A549 (cell line): ENCODE data around the gene ZNF519. TPM values are rescaled to one million over a fixed set of nuclear protein-coding genes. Genes with fewer than 3 reads are reported as not detected.

Source experiments
- ATAC-seq, 2 experiments: fragments of 200-7000 bp in 1 of 2; fragments of >200 bp in 1 of 2; cut with Nextera tagmentation in 1 of 2; cut with Tn5 transposase in 1 of 2; 3 replicates each; pipeline versions ENCODE4 v1.8.0 to v1.9.1; 2018 to 2020; ENCODE audit warnings: mild to moderate bottlenecking in 1 of 2, moderate library complexity in 1 of 2
- CTCF ChIA-PET: fragments of 300-600 bp; sonication (Branson Sonifier 250); formaldehyde crosslinking; extraction: SDS; loops from one replicate; lab custom pipeline; 2021; ENCODE audit warnings: antibody characterized with exemption, inconsistent platforms; lab: Yijun Ruan, JAX
- POLR2A ChIA-PET: fragments of 350-600 bp; formaldehyde crosslinking; extraction: SDS; loops from one replicate; lab custom pipeline; 2021; ENCODE audit warnings: antibody characterized with exemption, inconsistent platforms; lab: Yijun Ruan, JAX
- DNase-seq, 2 experiments: peaks; one replicate each; pipeline versions ENCODE4 v3.0.0 to v3.0.0-alpha.2; 2011 to 2016; ENCODE audit warnings: low read depth in 1 of 2, low spot score in 1 of 2
- FAIRE-seq: peaks from 2 replicates; lab custom pipeline; 2011; peaks lifted over from hg19 to GRCh38; lab: Jason Lieb, UNC
- H3K27ac ChIP-seq, 2 experiments: fragments of >200 bp; sonication (Bioruptor Twin); formaldehyde crosslinking; 3 replicates each; pipeline ENCODE4 v1.5.1; 2016 to 2017
- H3K4me1 ChIP-seq: fragments of >200 bp; sonication (Bioruptor Twin); formaldehyde crosslinking; 3 replicates; pipeline ENCODE4 v1.6.1; 2016
- H3K4me2 ChIP-seq: fragments of >200 bp; sonication (Bioruptor Twin); formaldehyde crosslinking; 3 replicates; pipeline ENCODE4 v1.6.1; 2016
- H3K4me3 ChIP-seq: fragments of >200 bp; sonication (Bioruptor Twin); formaldehyde crosslinking; 3 replicates; pipeline ENCODE4 v1.5.1; 2016
- H3K9me3 ChIP-seq: fragments of >200 bp; sonication (Bioruptor Twin); formaldehyde crosslinking; 3 replicates; pipeline ENCODE4 v1.6.1; 2016
- CBX2 ChIP-seq: fragments of 200-600 bp; sonication (generic); IDR thresholded peaks from 2 replicates; pipeline ENCODE4 v1.6.1; 2016; ENCODE audit warnings: low read depth, mild to moderate bottlenecking, borderline replicate concordance
- CBX8 ChIP-seq: fragments of 200-600 bp; sonication (generic); IDR thresholded peaks from 2 replicates; pipeline ENCODE4 v1.6.1; 2016
- CEBPB ChIP-seq, 2 experiments: fragments of >200 bp in 1 of 2; sonication (Bioruptor Twin) in 1 of 2; formaldehyde crosslinking in 1 of 2; IDR thresholded peaks; 2 replicates each; pipeline ENCODE4 v1.6.1; 2012 to 2016
- CHD2 ChIP-seq: fragments of 150-350 bp; IDR thresholded peaks from 2 replicates; pipeline ENCODE4 v1.6.1; 2014; ENCODE audit warnings: low read length; ENCODE audit not compliant: partially characterized antibody
- EHF ChIP-seq: fragments of 250-450 bp; sonication (Bioruptor Pico); IDR thresholded peaks from 2 replicates; pipeline ENCODE4 v1.5.0; 2020; ENCODE audit warnings: mild to moderate bottlenecking
- EHMT2 ChIP-seq: fragments of 200-600 bp; sonication (generic); IDR thresholded peaks from 2 replicates; pipeline ENCODE4 v1.6.1; 2016; ENCODE audit warnings: antibody characterized with exemption, low read depth, mild to moderate bottlenecking, moderate library complexity
- ESRRA ChIP-seq: fragments of 150-350 bp; IDR thresholded peaks from 2 replicates; pipeline ENCODE4 v1.6.1; 2014; ENCODE audit warnings: mild to moderate bottlenecking, low read length, borderline replicate concordance
- FOSB ChIP-seq: fragments of 250-450 bp; sonication (Bioruptor Pico); IDR thresholded peaks from 2 replicates; pipeline ENCODE4 v1.5.0; 2020; ENCODE audit warnings: mild to moderate bottlenecking, moderate library complexity
- FOXS1 ChIP-seq: fragments of 250-450 bp; sonication (Bioruptor Pico); IDR thresholded peaks from 2 replicates; pipeline ENCODE4 v1.5.0; 2020; ENCODE audit warnings: mild to moderate bottlenecking, moderate library complexity
- GATA3 ChIP-seq: IDR thresholded peaks from 2 replicates; pipeline ENCODE4 v1.6.1; 2012; ENCODE audit warnings: borderline replicate concordance
- HDAC2 ChIP-seq: fragments of 200-600 bp; sonication (generic); IDR thresholded peaks from 2 replicates; pipeline ENCODE4 v1.6.1; 2016
- HOXA7 ChIP-seq: fragments of 250-450 bp; sonication (Bioruptor Pico); IDR thresholded peaks from 2 replicates; pipeline ENCODE4 v1.5.0; 2020; ENCODE audit warnings: mild to moderate bottlenecking, moderate library complexity
- HOXB5 ChIP-seq: fragments of 250-450 bp; sonication (Bioruptor Pico); IDR thresholded peaks from 2 replicates; pipeline ENCODE4 v1.5.0; 2020; ENCODE audit warnings: mild to moderate bottlenecking, moderate library complexity
- JUNB ChIP-seq: fragments of >200 bp; sonication (Bioruptor Twin); formaldehyde crosslinking; IDR thresholded peaks from 2 replicates; pipeline ENCODE4 v1.6.1; 2016
- KDM1A ChIP-seq: fragments of 200-600 bp; sonication (generic); IDR thresholded peaks from 2 replicates; pipeline ENCODE4 v1.6.1; 2016; ENCODE audit warnings: low read depth, mild to moderate bottlenecking
- KDM5A ChIP-seq: fragments of 200-600 bp; sonication (generic); IDR thresholded peaks from 2 replicates; pipeline ENCODE4 v1.6.1; 2016; ENCODE audit warnings: antibody characterized with exemption, mild to moderate bottlenecking
- MAFK ChIP-seq: fragments of 450-650 bp; IDR thresholded peaks from 2 replicates; pipeline ENCODE4 v1.6.1; 2014; ENCODE audit not compliant: partially characterized antibody
- NFE2L2 ChIP-seq: fragments of 150-350 bp; conservative IDR thresholded peaks from 2 replicates; pipeline ENCODE4 v1.6.1; 2014; ENCODE audit warnings: low read length
- NPAS2 ChIP-seq: fragments of 250-450 bp; sonication (Bioruptor Pico); IDR thresholded peaks from 2 replicates; pipeline ENCODE4 v1.8.0; 2022; ENCODE audit warnings: mild to moderate bottlenecking, moderate library complexity, borderline replicate concordance
- NR3C1 ChIP-seq: fragments of >200 bp; sonication (Bioruptor Twin); formaldehyde crosslinking; IDR thresholded peaks from 3 replicates; pipeline ENCODE4 v1.6.1; 2017
- POLR2AphosphoS2 ChIP-seq: conservative IDR thresholded peaks from 2 replicates; pipeline ENCODE4 v1.6.1; 2012; ENCODE audit warnings: low read length, improper control_type of control experiment, inconsistent platforms
- RCOR1 ChIP-seq: fragments of 150-350 bp; IDR thresholded peaks from 2 replicates; pipeline ENCODE4 v1.6.1; 2014; ENCODE audit warnings: antibody characterized with exemption, low read length, low read depth
- SMC3 ChIP-seq: fragments of >200 bp; sonication (Bioruptor Twin); formaldehyde crosslinking; IDR thresholded peaks from 3 replicates; pipeline ENCODE4 v1.6.1; 2018; ENCODE audit warnings: inconsistent platforms
- TFCP2L1 ChIP-seq: fragments of 250-450 bp; sonication (Bioruptor Pico); IDR thresholded peaks from 2 replicates; pipeline ENCODE4 v1.5.0; 2021; ENCODE audit warnings: mild to moderate bottlenecking
- TP53 ChIP-seq: fragments of 250-450 bp; sonication (Bioruptor Pico); IDR thresholded peaks from 2 replicates; pipeline ENCODE4 v1.5.0; 2021; ENCODE audit warnings: mild to moderate bottlenecking, moderate library complexity
- ZFP36 ChIP-seq: fragments of 450-650 bp; IDR thresholded peaks from 2 replicates; pipeline ENCODE4 v1.6.1; 2014; ENCODE audit warnings: borderline replicate concordance; ENCODE audit not compliant: partially characterized antibody
- WGBS: methylation state at CpG from one replicate; pipeline ENCODE4 v1.1.6; 2017; ENCODE audit errors: missing lambda C conversion rate; 5-methylcytosine and 5-hydroxymethylcytosine counted together
- polyA plus RNA-seq, 4 experiments: library from polyadenylated mRNA; depleted of rRNA in 3 of 4; stranded (reverse); fragments of >200 nt; fragmentation: RNase III in 1 of 4; extraction: RNeasy Plus Mini Kit Qiagen cat#74134 plus additional on column Dnase treatment in 1 of 4; gene quantifications; 2 replicates in 3 of 4; 3 replicates in 1 of 4; pipeline ENCODE4 v1.2.3, GENCODE V29; 2011 to 2017
- TF ChIP-seq, protein P1 (sequence below): fragments of >200 bp; sonication (Bioruptor Twin); formaldehyde crosslinking; IDR thresholded peaks from 3 replicates; pipeline ENCODE4 v1.5.1; 2016
- TF ChIP-seq, protein P2 (sequence below): fragments of 250-450 bp; sonication (Bioruptor Pico); IDR thresholded peaks from 2 replicates; pipeline ENCODE4 v1.5.0; 2020; ENCODE audit warnings: low read depth, mild to moderate bottlenecking, moderate library complexity
- TF ChIP-seq, protein P3 (sequence below): fragments of 150-350 bp; IDR thresholded peaks from 2 replicates; pipeline ENCODE4 v1.6.1; 2014; ENCODE audit warnings: low read depth, mild to moderate bottlenecking, low read length

The ZNF519 gene
- polyA plus RNA-seq, 2 of the 4 experiments (the other 2 are of a cell fraction): 3.2 to 6.6 TPM

DNA sequence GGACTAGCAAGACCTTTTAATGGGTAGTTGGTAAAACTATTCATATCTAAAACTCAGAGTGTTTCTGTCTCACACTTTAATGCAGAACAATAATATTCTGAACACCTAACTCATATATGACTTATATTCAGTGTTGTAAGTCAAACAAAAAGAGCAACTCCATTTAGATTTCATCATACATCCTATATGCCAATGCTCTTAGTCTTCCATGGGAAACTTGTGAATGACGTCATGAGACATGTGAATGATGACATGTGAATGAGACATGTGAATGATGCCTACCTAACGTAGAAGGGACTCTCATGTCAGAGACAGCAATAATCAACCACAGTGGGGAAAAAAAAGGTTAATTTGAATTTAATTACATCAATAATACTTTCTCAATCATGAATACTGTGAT lies 28.0 kb downstream of the ZNF519 start:
- H3K4me2 ChIP-seq: no peak overlapping the region
- CTCF ChIA-PET: no interaction called here
- no peak overlapping the region for H3K27ac ChIP-seq
- no peak overlapping the region for H3K4me3 ChIP-seq
- no peak for ATAC-seq
- no peak for TF ChIP-seq FOSB (CRISPR knock-in tag)
- TF ChIP-seq, all 56 proteins: peak for 0
- peaks cover 37% of the 10 kb centered on the region; the same call in 2 of the 3 replicates for H3K9me3 ChIP-seq
- no peak for FAIRE-seq
- 91% methylated on average over 2 of the region's 2 CpGs for WGBS
- H3K4me1 ChIP-seq: no peaks in the 10 kb centered on the region
- DNase-seq: no peak
- POLR2A ChIA-PET: no interaction called here

DNA sequence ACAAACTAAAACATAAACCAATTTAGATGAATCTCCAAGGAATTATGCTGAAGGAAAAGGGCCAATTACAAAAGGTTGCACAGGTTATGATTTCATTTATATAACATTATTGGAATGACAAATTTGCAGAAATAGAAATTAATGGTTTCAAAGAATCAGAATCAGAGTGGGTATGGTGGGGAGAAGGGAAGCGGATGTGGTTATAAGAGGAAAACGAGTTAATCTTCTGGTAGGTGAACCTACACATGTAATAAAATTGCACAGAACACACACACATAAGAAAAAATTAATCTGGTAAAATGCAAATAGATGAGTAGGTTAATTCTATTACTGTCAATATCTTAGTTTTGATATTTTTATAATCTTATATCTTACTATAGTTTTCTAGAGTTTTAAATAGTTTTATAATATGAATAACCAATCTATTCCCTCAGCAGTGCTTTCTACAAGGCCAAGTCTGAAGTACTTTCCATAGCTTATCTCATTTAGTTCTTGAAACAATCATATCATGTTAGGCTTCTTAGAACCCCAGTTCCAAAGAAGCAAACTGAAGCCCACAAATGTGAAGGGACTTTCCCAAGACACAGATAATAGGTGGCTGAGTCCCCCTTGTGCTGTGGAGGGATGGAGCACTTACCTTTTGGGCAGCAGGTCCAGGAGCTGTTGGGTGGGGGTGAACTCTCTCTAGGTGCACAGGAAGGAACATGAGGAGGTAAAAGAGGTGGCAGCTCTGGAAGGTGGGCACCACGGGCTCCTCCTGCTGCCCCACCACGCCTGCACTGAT lies 31.5 kb downstream of the ZNF519 start:
- 98% methylated on average over 4 of the region's 4 CpGs for WGBS
- DNase-seq: no peak
- CTCF ChIA-PET: no interaction called here

DNA sequence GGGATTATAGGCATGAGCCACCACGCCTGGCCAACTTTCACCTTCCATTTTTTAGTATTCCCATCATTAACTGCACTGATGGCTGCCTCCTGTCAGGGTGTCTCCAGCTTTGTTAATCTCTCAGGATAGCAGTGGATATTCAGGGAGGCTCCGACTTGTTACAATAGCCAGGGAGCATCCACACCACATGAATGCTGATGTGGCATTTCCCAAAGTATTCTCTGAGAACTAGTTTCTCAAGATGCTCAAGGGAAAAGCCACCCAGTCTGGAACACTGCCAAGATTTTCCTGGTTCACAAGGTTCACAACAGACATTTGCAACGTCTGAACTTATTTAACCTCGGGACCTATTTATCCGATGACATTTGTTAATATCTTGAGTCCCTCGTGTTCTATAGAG lies 33.8 kb downstream of the ZNF519 start:
- WGBS: 95% methylated on average over 6 of the region's 6 CpGs

More for the DNA sequence above, 31.5 kb downstream of the ZNF519 start:
- Histone ChIP-seq H3K4me3 (no peak overlapping the region), H3K4me2 (no peak overlapping the region), H3K9me3 (peaks cover 23% of the 10 kb centered on the region; the same call in 2 of the 3 replicates), H3K4me1 (no peaks in the 10 kb centered on the region), H3K27ac (no peak overlapping the region)
- TF ChIP-seq, protein P1, sequence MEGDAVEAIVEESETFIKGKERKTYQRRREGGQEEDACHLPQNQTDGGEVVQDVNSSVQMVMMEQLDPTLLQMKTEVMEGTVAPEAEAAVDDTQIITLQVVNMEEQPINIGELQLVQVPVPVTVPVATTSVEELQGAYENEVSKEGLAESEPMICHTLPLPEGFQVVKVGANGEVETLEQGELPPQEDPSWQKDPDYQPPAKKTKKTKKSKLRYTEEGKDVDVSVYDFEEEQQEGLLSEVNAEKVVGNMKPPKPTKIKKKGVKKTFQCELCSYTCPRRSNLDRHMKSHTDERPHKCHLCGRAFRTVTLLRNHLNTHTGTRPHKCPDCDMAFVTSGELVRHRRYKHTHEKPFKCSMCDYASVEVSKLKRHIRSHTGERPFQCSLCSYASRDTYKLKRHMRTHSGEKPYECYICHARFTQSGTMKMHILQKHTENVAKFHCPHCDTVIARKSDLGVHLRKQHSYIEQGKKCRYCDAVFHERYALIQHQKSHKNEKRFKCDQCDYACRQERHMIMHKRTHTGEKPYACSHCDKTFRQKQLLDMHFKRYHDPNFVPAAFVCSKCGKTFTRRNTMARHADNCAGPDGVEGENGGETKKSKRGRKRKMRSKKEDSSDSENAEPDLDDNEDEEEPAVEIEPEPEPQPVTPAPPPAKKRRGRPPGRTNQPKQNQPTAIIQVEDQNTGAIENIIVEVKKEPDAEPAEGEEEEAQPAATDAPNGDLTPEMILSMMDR: no peak
- TF ChIP-seq MAFK (no peak), CBX8 (no peak), HOXB5 (CRISPR knock-in tag) (no peak), NR3C1 (no peak), CEBPB (IDR thresholded peaks at IDR 0.05) (no peak), KDM5A (no peak), CHD2 (no peak), TFCP2L1 (CRISPR knock-in tag) (no peak), ZFP36 (no peak), SMC3 (no peak)
- TF ChIP-seq, protein P2, sequence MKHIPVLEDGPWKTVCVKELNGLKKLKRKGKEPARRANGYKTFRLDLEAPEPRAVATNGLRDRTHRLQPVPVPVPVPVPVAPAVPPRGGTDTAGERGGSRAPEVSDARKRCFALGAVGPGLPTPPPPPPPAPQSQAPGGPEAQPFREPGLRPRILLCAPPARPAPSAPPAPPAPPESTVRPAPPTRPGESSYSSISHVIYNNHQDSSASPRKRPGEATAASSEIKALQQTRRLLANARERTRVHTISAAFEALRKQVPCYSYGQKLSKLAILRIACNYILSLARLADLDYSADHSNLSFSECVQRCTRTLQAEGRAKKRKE (CRISPR knock-in tag): no peak
- TF ChIP-seq, protein P3, sequence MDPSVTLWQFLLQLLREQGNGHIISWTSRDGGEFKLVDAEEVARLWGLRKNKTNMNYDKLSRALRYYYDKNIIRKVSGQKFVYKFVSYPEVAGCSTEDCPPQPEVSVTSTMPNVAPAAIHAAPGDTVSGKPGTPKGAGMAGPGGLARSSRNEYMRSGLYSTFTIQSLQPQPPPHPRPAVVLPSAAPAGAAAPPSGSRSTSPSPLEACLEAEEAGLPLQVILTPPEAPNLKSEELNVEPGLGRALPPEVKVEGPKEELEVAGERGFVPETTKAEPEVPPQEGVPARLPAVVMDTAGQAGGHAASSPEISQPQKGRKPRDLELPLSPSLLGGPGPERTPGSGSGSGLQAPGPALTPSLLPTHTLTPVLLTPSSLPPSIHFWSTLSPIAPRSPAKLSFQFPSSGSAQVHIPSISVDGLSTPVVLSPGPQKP: no peak
- ATAC-seq: no peak
- POLR2A ChIA-PET: no interaction called here
- no peak for FAIRE-seq

DNA sequence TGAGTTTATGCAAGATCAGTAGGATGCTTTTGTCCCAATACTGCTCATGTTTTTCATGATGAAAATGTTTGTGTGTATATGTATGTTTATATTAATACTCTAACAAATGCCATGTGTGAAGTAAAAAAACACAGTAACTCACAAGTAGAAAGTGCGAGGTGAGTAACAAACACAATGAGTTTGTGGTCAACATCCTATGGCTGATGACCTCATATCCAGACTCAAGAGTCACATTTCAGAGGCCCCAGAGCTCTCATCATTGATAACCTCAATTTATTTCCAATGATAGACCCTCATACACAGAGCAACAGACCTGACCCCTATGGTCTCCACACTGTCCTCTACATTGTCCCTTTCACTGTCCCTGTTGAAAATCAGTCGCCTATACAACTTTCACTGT lies 34.5 kb downstream of the ZNF519 start:
- no peak overlapping the region for H3K27ac ChIP-seq
- peaks cover 8% of the 10 kb centered on the region; the same call in 2 of the 3 replicates for H3K9me3 ChIP-seq
- no peak for FAIRE-seq
- no peak overlapping the region for H3K4me2 ChIP-seq
- no peak for DNase-seq
- CTCF ChIA-PET: interaction anchor here (1.2 kb wide), 1 partner anchor 11 kb away, joined by 3 read pairs; no protein-coding TSS in a partner anchor
- 90% methylated on average over 2 of the region's 2 CpGs for WGBS
- ATAC-seq: no peak
- H3K4me1 ChIP-seq: no peaks in the 10 kb centered on the region
- POLR2A ChIA-PET: no interaction called here
- no peak overlapping the region for H3K4me3 ChIP-seq
- no peak for TF ChIP-seq JUNB
- TF ChIP-seq HOXB5 (CRISPR knock-in tag): no peak
- no peak for TF ChIP-seq HDAC2
- TF ChIP-seq FOXS1 (CRISPR knock-in tag): no peak
- TF ChIP-seq GATA3: no peak
- no peak for TF ChIP-seq EHF
- no peak for TF ChIP-seq RCOR1
- no peak for TF ChIP-seq EHMT2
- TF ChIP-seq NR3C1: no peak
- TF ChIP-seq CBX2: no peak
- TF ChIP-seq NFE2L2: no peak
- no peak for TF ChIP-seq TP53 (CRISPR knock-in tag)
- no peak for TF ChIP-seq NPAS2 (CRISPR knock-in tag)
- TF ChIP-seq KDM1A: no peak
- no peak for TF ChIP-seq POLR2AphosphoS2
- no peak for TF ChIP-seq MAFK
- no peak for TF ChIP-seq SMC3
- no peak for TF ChIP-seq ESRRA

More for the DNA sequence above, 33.8 kb downstream of the ZNF519 start:
- no peak for ATAC-seq
- ChIA-PET POLR2A (no interaction called here), CTCF (interaction anchor here (1.2 kb wide), 1 partner anchor 12 kb away, joined by 3 read pairs; no protein-coding TSS in a partner anchor)
- Histone ChIP-seq H3K9me3 (peaks cover 12% of the 10 kb centered on the region; the same call in 2 of the 3 replicates), H3K4me2 (no peak overlapping the region), H3K4me3 (no peak overlapping the region), H3K27ac (no peak overlapping the region), H3K4me1 (no peaks in the 10 kb centered on the region)
- FAIRE-seq: no peak
- no peak for DNase-seq
- TF ChIP-seq HOXA7 (CRISPR knock-in tag) (no peak), MAFK (peak; percentile 51)
